Measurements from ENCODE around the gene ALOXE3. TPM values are rescaled to one million over a fixed set of nuclear protein-coding genes. Genes with fewer than 3 reads are reported as not detected.

Gene ALOXE3
- total RNA-seq, 1 experiment from 2014 or later = 0.13 TPM

GRCh38 chr17:8100111-8100510, 18.2 kb downstream of the ALOXE3 start:
- Histone ChIP-seq H3K27ac (ENCODE audit: insufficient read length, low read depth, low read length) (no peak overlapping the region), H2AK5ac (ENCODE audit: insufficient read length, low read length) (no peak overlapping the region), H3K14ac (ENCODE audit: insufficient read depth, low read length) (no peak overlapping the region), H3K18ac (ENCODE audit: insufficient read length, low read depth, low read length) (no peak overlapping the region), H4K5ac (ENCODE audit: insufficient read length, low read depth, low read length) (no peak overlapping the region), H2BK5ac (ENCODE audit: insufficient read length, low read length) (no peak overlapping the region), H4K8ac (replicated peaks; ENCODE audit: insufficient read length, low read depth, low read length) (no peak overlapping the region), H2BK15ac (ENCODE audit: low read depth, low read length) (no peak overlapping the region), H3K9ac (ENCODE audit: extremely low read depth, insufficient read length, low read length) (no peak overlapping the region), H3T11ph (ENCODE audit: low read length) (no peak overlapping the region), H3K23ac (ENCODE audit: insufficient read length, low read depth, low read length) (no peak overlapping the region), H3K4ac (ENCODE audit: low read depth, low read length) (no peak overlapping the region), H4K91ac (ENCODE audit: insufficient read length, low read depth, low read length) (no peak overlapping the region), H2AFZ (ENCODE audit: low read length) (no peak overlapping the region), H4K20me1 (ENCODE audit: control insufficient read depth, insufficient read depth, insufficient read length) (no peaks in the 10 kb centered on the region), H3K9me3 (ENCODE audit: control insufficient read depth, low read depth, low read length) (no peaks in the 10 kb centered on the region), H3K27me3 (ENCODE audit: insufficient read depth, low read length) (no peaks in the 10 kb centered on the region), H3K79me2 (ENCODE audit: insufficient read depth, low read length) (no peaks in the 10 kb centered on the region), H2BK20ac (ENCODE audit: low read depth, low read length, poor library complexity, severe bottlenecking) (no peak overlapping the region), H2BK120ac (ENCODE audit: low read depth, low read length, poor library complexity, severe bottlenecking) (no peak overlapping the region), H3K4me1 (ENCODE audit: insufficient read depth, low read length) (no peaks in the 10 kb centered on the region), H3K56ac (ENCODE audit: insufficient read length, low read depth, low read length) (no peak overlapping the region), H2BK12ac (ENCODE audit: insufficient read length, low read depth, low read length) (no peak overlapping the region), H3K23me2 (ENCODE audit: insufficient read length, low read depth, low read length, poor library complexity, severe bottlenecking) (no peaks in the 10 kb centered on the region), H3K4me2 (ENCODE audit: insufficient read depth, insufficient read length, low read length) (no peak overlapping the region), H3K79me1 (ENCODE audit: insufficient read depth, low read depth, low read length, poor library complexity, severe bottlenecking) (no peaks in the 10 kb centered on the region)
- Mint-ChIP-seq H3K4me3 (no peak overlapping the region), H3K4me1 (peaks cover 0 to 3% of the 10 kb centered on the region in 2 experiments; a peak in 2 of 4 replicates), H3K27me3 (ENCODE audit: low read depth) (peaks cover 31% of the 10 kb centered on the region), H3K27ac (no peak overlapping the region), H3K9me3 (no peaks in the 10 kb centered on the region), H3K36me3 (ENCODE audit: insufficient read depth in 1 of 3, low read depth in 3 of 3) (no peaks in the 10 kb centered on the region)
- WGBS (ENCODE audit: extremely low coverage, insufficient read length, low lambda C conversion rate) = no CpG with 5 or more reads among the region's 2 CpGs
- no peak for DNase-seq
- TF ChIP-seq CTCF (conservative IDR thresholded peaks at IDR 0.05) = no peak

Measured in H9 (cell line).